ENCODE data around the gene SETMAR.

DNA sequence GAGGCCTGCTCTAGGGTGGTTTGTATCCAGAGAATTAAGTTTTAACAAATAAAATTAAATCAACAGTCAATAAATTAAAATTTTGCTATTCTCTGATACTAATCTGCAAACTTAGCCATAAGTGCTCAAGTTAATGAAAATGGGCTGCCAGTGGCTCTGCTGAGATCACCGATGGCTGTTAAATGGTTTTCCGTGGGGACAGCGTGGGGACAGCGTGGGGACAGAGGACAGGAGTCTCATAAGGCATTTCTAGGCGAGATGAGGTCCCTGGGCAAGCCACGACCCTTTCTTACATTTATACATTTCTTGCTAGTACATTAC lies 53.0 kb downstream of the SETMAR start:
- TF ChIP-seq, protein P1, sequence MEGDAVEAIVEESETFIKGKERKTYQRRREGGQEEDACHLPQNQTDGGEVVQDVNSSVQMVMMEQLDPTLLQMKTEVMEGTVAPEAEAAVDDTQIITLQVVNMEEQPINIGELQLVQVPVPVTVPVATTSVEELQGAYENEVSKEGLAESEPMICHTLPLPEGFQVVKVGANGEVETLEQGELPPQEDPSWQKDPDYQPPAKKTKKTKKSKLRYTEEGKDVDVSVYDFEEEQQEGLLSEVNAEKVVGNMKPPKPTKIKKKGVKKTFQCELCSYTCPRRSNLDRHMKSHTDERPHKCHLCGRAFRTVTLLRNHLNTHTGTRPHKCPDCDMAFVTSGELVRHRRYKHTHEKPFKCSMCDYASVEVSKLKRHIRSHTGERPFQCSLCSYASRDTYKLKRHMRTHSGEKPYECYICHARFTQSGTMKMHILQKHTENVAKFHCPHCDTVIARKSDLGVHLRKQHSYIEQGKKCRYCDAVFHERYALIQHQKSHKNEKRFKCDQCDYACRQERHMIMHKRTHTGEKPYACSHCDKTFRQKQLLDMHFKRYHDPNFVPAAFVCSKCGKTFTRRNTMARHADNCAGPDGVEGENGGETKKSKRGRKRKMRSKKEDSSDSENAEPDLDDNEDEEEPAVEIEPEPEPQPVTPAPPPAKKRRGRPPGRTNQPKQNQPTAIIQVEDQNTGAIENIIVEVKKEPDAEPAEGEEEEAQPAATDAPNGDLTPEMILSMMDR (IDR thresholded peaks at IDR 0.05): no peak
- TF ChIP-seq EZH2phosphoT487 (IDR thresholded peaks at IDR 0.05): no peak
